Occipital lobe (tissue), 2 donors: Measurements from ENCODE around the gene TM4SF18. TPM values are rescaled to one million over a fixed set of nuclear protein-coding genes. Genes with fewer than 3 reads are reported as not detected.

ENCODE experiments used
- DNase-seq: peaks from one replicate; lab custom pipeline; 2025; lab: John Stamatoyannopoulos, UW
- total RNA-seq: library from RNA; depleted of rRNA; stranded (reverse); fragments of >200 nt; gene quantifications from one replicate; pipeline ENCODE4 v1.2.3, GENCODE V29; 2014

TM4SF18 gene
- total RNA-seq, 1 donor from 2014 or later: 5.6 TPM

GRCh38 chr3:149330609-149331331 lies 2.7 kb downstream of the TM4SF18 start:
- no peak for DNase-seq

- DNase-seq: no peak
Measured at GRCh38 chr3:149327156-149327555, 6.3 kb downstream of the TM4SF18 start.

DNA sequence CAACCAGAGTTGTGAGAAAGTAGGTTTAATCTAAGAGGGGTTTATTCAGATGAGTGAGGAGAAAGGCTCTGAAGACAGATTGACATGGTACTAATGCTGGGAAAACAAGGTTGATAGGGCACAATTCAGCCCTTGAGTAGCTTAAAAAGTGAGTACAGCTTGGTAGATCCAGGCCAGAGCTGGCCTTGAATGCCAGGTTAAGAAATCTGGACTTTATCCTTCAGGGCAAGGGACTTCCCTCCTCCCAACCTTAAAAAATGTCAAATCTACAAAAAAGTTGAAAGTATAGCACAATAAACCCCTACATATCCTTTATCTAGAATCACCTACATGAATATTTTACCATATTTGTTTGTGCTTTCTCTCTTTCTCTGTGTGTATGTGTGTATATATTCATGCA lies 7.9 kb downstream of the TM4SF18 start:
- no peak for DNase-seq

- no peak for DNase-seq
Measured at GRCh38 chr3:149324332-149324731, 9.1 kb downstream of the TM4SF18 start.

- no peak for DNase-seq
Measured at GRCh38 chr3:149321640-149322039, 11.8 kb downstream of the TM4SF18 start.

- DNase-seq: no peak
Measured at GRCh38 chr3:149321136-149321535, 12.3 kb downstream of the TM4SF18 start.

- DNase-seq: no peak
Measured at GRCh38 chr3:149319750-149320149, 13.7 kb downstream of the TM4SF18 start.

- DNase-seq: no peak
Measured at GRCh38 chr3:149317072-149317471, 16.4 kb downstream of the TM4SF18 start.

- no peak for DNase-seq
Measured at GRCh38 chr3:149316437-149316836, 17.0 kb downstream of the TM4SF18 start.

- DNase-seq: no peak
Measured at GRCh38 chr3:149315694-149316093, 17.7 kb downstream of the TM4SF18 start.

GRCh38 chr3:149314807-149315578 lies 18.4 kb downstream of the TM4SF18 start:
- DNase-seq: no peak

GRCh38 chr3:149313542-149313941 lies 19.9 kb downstream of the TM4SF18 start:
- DNase-seq: no peak

- DNase-seq: no peak
Measured at GRCh38 chr3:149310796-149311534, 22.5 kb downstream of the TM4SF18 start.

- DNase-seq: no peak
Measured at GRCh38 chr3:149307435-149307783, 26.0 kb downstream of the TM4SF18 start.

- no peak for DNase-seq
Measured at GRCh38 chr3:149306751-149307434, 26.5 kb downstream of the TM4SF18 start.

DNA sequence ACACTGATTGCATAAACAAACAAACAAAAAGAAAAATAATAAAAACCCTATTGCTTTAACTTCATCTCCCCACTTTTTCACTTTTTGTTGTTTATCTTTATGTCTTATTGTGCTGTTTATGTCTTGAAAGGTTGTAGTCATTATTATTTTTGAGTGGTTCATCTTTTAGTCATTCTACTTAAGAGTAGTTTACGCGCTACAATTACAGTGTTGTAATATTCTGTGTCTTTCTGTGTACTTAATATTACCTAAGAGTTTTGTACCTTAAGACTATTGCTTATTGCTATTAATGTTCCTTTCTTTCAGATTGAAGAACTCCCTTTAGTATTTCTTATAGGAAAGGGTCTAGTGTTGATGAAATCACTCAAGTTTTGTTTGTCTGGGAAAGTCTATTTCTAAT lies 28.1 kb downstream of the TM4SF18 start:
- no peak for DNase-seq

DNA sequence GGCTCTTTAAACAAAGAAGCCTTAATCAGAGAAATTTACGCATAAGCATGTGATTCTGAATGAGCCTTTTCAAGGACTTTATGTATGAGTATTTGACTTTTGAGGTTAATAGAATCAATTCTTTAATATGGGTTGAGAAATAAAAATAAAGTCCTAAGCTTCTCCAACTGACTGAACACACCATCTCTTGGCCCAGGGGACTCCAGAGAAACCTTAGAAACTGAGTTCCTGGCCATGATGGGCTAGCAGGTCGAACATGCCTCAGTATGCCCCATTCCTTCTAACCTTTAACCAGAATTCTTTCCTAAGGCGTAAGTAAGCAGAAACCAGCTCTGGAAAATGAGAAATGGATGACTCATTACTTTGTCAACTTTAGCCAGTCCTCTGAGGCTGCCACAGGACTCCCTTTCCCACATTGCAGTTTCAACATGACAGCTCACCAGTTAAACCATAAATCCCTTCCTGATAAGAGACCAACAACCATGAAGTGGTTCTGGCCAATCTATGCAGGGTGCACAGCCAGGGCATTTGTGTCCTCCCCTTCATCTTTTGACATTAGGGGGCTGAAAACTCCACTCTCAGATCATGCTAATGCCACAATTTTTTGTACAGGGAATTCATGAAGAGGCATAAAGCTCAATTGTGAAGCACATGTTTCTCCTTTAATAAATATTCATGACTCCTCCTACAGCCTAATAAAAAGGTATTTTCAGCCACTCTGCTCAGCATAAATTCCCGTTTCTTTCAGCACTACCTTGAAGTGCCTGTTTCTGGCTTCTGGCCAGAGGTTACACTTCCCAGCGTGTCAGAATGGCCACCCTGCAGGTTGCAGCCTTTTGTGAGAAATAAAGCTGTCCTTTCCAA lies 33.3 kb downstream of the TM4SF18 start:
- no peak for DNase-seq

DNA sequence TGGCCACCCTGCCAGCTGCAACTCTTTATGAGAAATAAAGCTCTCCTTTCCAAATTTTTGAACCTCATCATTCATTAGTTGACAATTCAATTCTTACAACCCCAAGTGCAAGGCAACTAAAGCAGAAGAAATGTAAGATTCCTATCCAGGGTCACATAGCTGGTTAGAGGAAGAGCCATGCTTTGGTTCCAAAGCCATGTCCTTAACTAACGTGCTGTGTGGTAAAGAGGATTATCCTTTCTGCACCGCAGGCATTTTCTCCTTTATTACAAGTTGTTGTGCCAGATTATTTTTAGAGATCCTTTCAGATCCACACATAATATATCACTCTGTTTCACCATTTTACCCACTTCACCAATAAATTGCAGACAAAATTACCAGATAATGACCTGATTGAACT lies 36.5 kb downstream of the TM4SF18 start:
- DNase-seq: no peak

- DNase-seq: no peak
Measured at GRCh38 chr3:149292666-149293065, 40.8 kb downstream of the TM4SF18 start.

DNA sequence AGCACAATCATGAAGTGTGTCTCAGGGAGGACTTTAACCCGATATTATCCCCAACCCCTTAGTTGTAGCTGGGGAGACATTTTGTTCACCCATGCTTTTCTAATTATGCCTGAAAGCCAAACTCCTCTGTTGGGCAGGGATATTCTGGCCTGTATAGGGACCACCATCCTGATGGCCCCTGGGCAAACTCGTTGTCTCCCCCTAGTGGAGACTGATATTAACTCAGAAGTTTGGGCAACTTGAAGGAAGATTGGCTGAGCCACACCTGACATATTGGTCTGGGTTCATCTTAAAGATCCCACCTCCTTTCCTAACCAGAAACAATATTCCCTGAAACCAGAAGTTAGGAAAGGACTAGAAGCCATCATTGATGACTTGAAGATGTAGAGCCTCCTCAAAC lies 42.3 kb downstream of the TM4SF18 start:
- DNase-seq: no peak

DNA sequence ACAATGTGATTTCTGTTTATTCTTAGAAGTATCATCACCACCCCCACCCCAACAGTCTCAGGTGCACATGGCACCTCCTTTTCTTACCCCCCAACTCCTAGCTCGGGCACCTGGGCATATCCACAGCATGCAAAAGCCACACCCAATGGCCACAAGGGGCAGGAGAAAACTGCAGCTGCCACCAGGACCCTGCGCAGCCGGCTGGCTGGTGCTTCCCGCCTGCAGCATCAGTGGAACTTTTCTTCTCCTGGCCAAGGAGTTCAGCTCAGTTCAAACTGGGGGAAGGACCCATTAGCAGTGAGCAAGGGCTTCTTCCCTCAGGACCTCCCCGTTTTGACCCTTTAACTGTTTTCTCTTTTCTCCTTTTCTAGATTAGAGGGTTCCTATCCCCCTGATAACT lies 44.8 kb downstream of the TM4SF18 start:
- DNase-seq: no peak
